T-cell (primary cell): Measurements from ENCODE around the gene TBC1D7. TPM values are rescaled to one million over a fixed set of nuclear protein-coding genes. Genes with fewer than 3 reads are reported as not detected.

Experiments
- ATAC-seq, 4 experiments: fragments of 200-7000 bp in 3 of 4; fragments of 150-1000 bp in 1 of 4; cut with Tn5 transposase; replicated peaks in 1 of 4; 1 replicate in 3 of 4; 2 replicates in 1 of 4; pipeline ENCODE4 v1.10.0; 2021; ENCODE audit warnings: moderate library complexity in 3 of 4, mild to moderate bottlenecking in 2 of 4, moderate number of reproducible peaks in 1 of 4
- CTCF ChIA-PET, 2 donors: fragments of 300-600 bp; sonication (Branson Sonifier 250); formaldehyde crosslinking; loops; one replicate each; lab custom pipeline; 2022; ENCODE audit warnings: antibody characterized with exemption in 2 of 2; lab: Charles Lee
- POLR2A ChIA-PET, 2 donors: fragments of 300-600 bp; sonication (Branson Sonifier 250); formaldehyde crosslinking; loops; one replicate each; lab custom pipeline; 2022; ENCODE audit warnings: antibody characterized with exemption in 2 of 2; lab: Charles Lee
- DNase-seq, 35 experiments: peaks; one replicate each; pipeline versions ENCODE4 v3.0.0 to v3.0.0-alpha.2; 2013 to 2023
- H3K27ac ChIP-seq: one replicate; pipeline ENCODE4 v1.5.1; 2013; ENCODE audit warnings: low read length
- H3K27me3 ChIP-seq, 2 experiments: replicated peaks in 1 of 2; 1 replicate in 1 of 2; 2 replicates in 1 of 2; pipeline versions ENCODE4 v1.6.1 to v1.7.0; 2013; ENCODE audit warnings: low read length in 1 of 2, mixed read lengths in 1 of 2; ENCODE audit not compliant: control insufficient read depth in 2 of 2, insufficient read depth in 2 of 2; ENCODE audit errors: extremely low read depth in 1 of 2
- H3K36me3 ChIP-seq, 2 donors: 1 replicate in 1 of 2; 2 replicates in 1 of 2; pipeline versions ENCODE4 v1.6.1 to v1.7.0; 2013; ENCODE audit warnings: low read length in 1 of 2; ENCODE audit not compliant: control insufficient read depth in 2 of 2, insufficient read depth in 1 of 2; ENCODE audit errors: extremely low read depth in 1 of 2
- H3K4me1 ChIP-seq, 2 experiments: 1 replicate in 1 of 2; 2 replicates in 1 of 2; pipeline versions ENCODE4 v1.6.1 to v1.7.0; 2013; ENCODE audit warnings: low read length in 2 of 2, mixed read lengths in 1 of 2; ENCODE audit not compliant: insufficient read depth in 2 of 2, control insufficient read depth in 1 of 2; ENCODE audit errors: extremely low read depth in 1 of 2
- H3K4me3 ChIP-seq, 2 donors: 1 replicate in 1 of 2; 2 replicates in 1 of 2; pipeline versions ENCODE4 v1.5.1 to v1.7.0; 2013; ENCODE audit warnings: mild to moderate bottlenecking in 2 of 2, low read length in 1 of 2, moderate library complexity in 1 of 2; ENCODE audit not compliant: control insufficient read depth in 1 of 2; ENCODE audit errors: extremely low read depth in 1 of 2
- H3K9me3 ChIP-seq: 2 replicates; pipeline ENCODE4 v1.7.0; 2013
- H3K27ac Mint-ChIP-seq, 2 donors: one replicate each; pipeline ENCODE4 v1.8.0; 2020 to 2021; ENCODE audit warnings: mild to moderate bottlenecking in 2 of 2, mixed read lengths in 2 of 2
- H3K27me3 Mint-ChIP-seq, 2 donors: one replicate each; pipeline ENCODE4 v1.8.0; 2021 to 2022; ENCODE audit warnings: mixed read lengths in 2 of 2
- H3K36me3 Mint-ChIP-seq: one replicate; pipeline ENCODE4 v1.8.0; 2021; ENCODE audit warnings: mixed read lengths
- H3K4me1 Mint-ChIP-seq, 3 donors: one replicate each; pipeline ENCODE4 v1.8.0; 2020 to 2022; ENCODE audit warnings: mixed read lengths in 3 of 3, mild to moderate bottlenecking in 1 of 3
- H3K4me3 Mint-ChIP-seq, 3 donors: one replicate each; pipeline ENCODE4 v1.8.0; 2020 to 2022; ENCODE audit warnings: mild to moderate bottlenecking in 3 of 3, mixed read lengths in 3 of 3, moderate library complexity in 3 of 3
- H3K9me3 Mint-ChIP-seq, 3 donors: one replicate each; pipeline ENCODE4 v1.8.0; 2020 to 2022; ENCODE audit warnings: mixed read lengths in 3 of 3
- WGBS: methylation state at CpG from one replicate; pipeline ENCODE4 v1.1.5; 2013; ENCODE audit warnings: missing lambda C conversion rate; ENCODE audit not compliant: insufficient coverage; 5-methylcytosine and 5-hydroxymethylcytosine counted together
- total RNA-seq, 35 experiments: library from RNA in 6 of 35; stranded (reverse) in 6 of 35; fragments of 120-200 nt in 1 of 35; gene quantifications; one replicate each; pipeline versions ENCODE4 v1.2.1 to v1.2.4 and lab custom pipeline; 2013 to 2026

The TBC1D7 gene
- total RNA-seq, 5 donors from 2014 or later (not counting 1 experiment from before 2014, with no cell fraction given), result 12.7 to 16.2 (median 14.6) TPM

- CTCF ChIA-PET, result no interaction called here
- peaks cover 60% of the 10 kb centered on the region for H3K36me3 Mint-ChIP-seq
- H3K4me3 Mint-ChIP-seq, result no peak overlapping the region
- Histone ChIP-seq H3K9me3 (no peaks in the 10 kb centered on the region), H3K27me3 (no peaks in the 10 kb centered on the region), H3K4me3 (no peak overlapping the region), H3K27ac (no peak overlapping the region), H3K36me3 (peaks cover 14 to 23% of the 10 kb centered on the region in 2 donors), H3K4me1 (no peaks in the 10 kb centered on the region)
- H3K27ac Mint-ChIP-seq, result no peak overlapping the region
- H3K9me3 Mint-ChIP-seq, result peaks cover 0 to 12% (median 9%) of the 10 kb centered on the region in 3 donors
- no peak for ATAC-seq
- no peak for DNase-seq
- POLR2A ChIA-PET, result no interaction called here
- peaks cover 0 to 2% (median 0%) of the 10 kb centered on the region in 3 donors for H3K4me1 Mint-ChIP-seq
- H3K27me3 Mint-ChIP-seq, result no peaks in the 10 kb centered on the region
- no CpG with 5 or more reads among the region's 2 CpGs for WGBS
These were observed 38.0 kb downstream of the TBC1D7 start for GRCh38 chr6:13290335-13290734.

- peaks cover 0 to 12% (median 9%) of the 10 kb centered on the region in 3 donors for H3K9me3 Mint-ChIP-seq
These were observed 38.5 kb downstream of the TBC1D7 start for GRCh38 chr6:13289789-13290318.

DNA sequence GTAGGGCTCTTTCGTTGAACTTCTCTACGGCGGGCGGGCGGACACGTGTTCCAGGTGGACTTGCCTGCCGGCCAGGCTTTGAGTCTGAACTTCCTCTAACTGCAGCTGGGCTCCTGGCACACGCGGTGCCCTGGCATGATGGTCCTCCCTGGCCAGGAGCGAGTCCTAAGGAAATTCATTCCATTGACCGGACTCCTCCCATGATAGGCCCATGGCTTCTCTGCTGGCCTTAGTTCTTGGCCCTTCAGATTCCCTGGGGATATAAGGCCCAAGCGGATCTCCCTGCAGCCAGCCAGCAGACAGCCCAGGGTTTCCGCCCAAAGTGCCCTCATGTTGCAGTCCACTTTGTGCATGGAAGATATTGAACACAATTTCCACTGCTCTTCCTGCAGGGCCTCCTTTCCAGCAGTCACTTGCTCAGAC, 39.4 kb downstream of the TBC1D7 start:
- H3K9me3 ChIP-seq, result no peaks in the 10 kb centered on the region
- Mint-ChIP-seq H3K27me3 (no peaks in the 10 kb centered on the region), H3K4me1 (peaks cover 0 to 2% (median 0%) of the 10 kb centered on the region in 3 donors), H3K36me3 (peaks cover 47% of the 10 kb centered on the region), H3K27ac (no peak overlapping the region), H3K9me3 (peaks cover 0 to 12% (median 9%) of the 10 kb centered on the region in 3 donors), H3K4me3 (no peak overlapping the region)
- ATAC-seq (no peak), DNase-seq (no peak)
- ChIA-PET POLR2A (no interaction called here), CTCF (no interaction called here)
- 93% methylated on average over 12 of the region's 13 CpGs for WGBS
- peaks cover 10% of the 10 kb centered on the region in 2 donors for H3K36me3 ChIP-seq
- H3K27me3 ChIP-seq, result no peaks in the 10 kb centered on the region
- no peaks in the 10 kb centered on the region for H3K4me1 ChIP-seq
- no peak overlapping the region for H3K4me3 ChIP-seq
- H3K27ac ChIP-seq, result no peak overlapping the region

More at GRCh38 chr6:13289789-13290318, 38.5 kb downstream of the TBC1D7 start:
- H3K4me1 ChIP-seq, result no peaks in the 10 kb centered on the region
- ATAC-seq, result no peak
- H3K4me3 ChIP-seq, result no peak overlapping the region
- H3K36me3 ChIP-seq, result peaks cover 11 to 19% of the 10 kb centered on the region in 2 donors
- H3K27ac ChIP-seq, result no peak overlapping the region
- H3K4me3 Mint-ChIP-seq, result no peak overlapping the region
- ChIA-PET POLR2A (interaction anchor here in 1 of 2 donors (0.7 kb wide), 1 partner anchor 109 kb away, joined by 6 read pairs; no protein-coding TSS in a partner anchor), CTCF (no interaction called here)
- no peaks in the 10 kb centered on the region for H3K27me3 Mint-ChIP-seq
- DNase-seq, result no peak
- no peaks in the 10 kb centered on the region for H3K9me3 ChIP-seq
- peaks cover 0 to 2% (median 0%) of the 10 kb centered on the region in 3 donors for H3K4me1 Mint-ChIP-seq
- 100% methylated on average over 4 of the region's 9 CpGs for WGBS
- no peaks in the 10 kb centered on the region for H3K27me3 ChIP-seq
- no peak overlapping the region for H3K27ac Mint-ChIP-seq
- peaks cover 56% of the 10 kb centered on the region for H3K36me3 Mint-ChIP-seq

- H3K27me3 ChIP-seq, result no peaks in the 10 kb centered on the region
- peaks cover 9 to 10% of the 10 kb centered on the region in 2 donors for H3K36me3 ChIP-seq
- peaks cover 0 to 2% (median 0%) of the 10 kb centered on the region in 3 donors for H3K4me1 Mint-ChIP-seq
- no peak overlapping the region for H3K4me3 Mint-ChIP-seq
- POLR2A ChIA-PET, result no interaction called here
- H3K27me3 Mint-ChIP-seq, result no peaks in the 10 kb centered on the region
- H3K4me3 ChIP-seq, result no peak overlapping the region
- CTCF ChIA-PET, result no interaction called here
- no peak overlapping the region for H3K27ac ChIP-seq
- H3K27ac Mint-ChIP-seq, result no peak overlapping the region
- peaks cover 0 to 12% (median 9%) of the 10 kb centered on the region in 3 donors for H3K9me3 Mint-ChIP-seq
- DNase-seq, result no peak
- H3K4me1 ChIP-seq, result no peaks in the 10 kb centered on the region
- no peaks in the 10 kb centered on the region for H3K9me3 ChIP-seq
- WGBS, result 90% methylated on average over 5 of the region's 9 CpGs
- peaks cover 45% of the 10 kb centered on the region for H3K36me3 Mint-ChIP-seq
- no peak for ATAC-seq
These were observed 39.9 kb downstream of the TBC1D7 start for GRCh38 chr6:13288481-13288880.

DNA sequence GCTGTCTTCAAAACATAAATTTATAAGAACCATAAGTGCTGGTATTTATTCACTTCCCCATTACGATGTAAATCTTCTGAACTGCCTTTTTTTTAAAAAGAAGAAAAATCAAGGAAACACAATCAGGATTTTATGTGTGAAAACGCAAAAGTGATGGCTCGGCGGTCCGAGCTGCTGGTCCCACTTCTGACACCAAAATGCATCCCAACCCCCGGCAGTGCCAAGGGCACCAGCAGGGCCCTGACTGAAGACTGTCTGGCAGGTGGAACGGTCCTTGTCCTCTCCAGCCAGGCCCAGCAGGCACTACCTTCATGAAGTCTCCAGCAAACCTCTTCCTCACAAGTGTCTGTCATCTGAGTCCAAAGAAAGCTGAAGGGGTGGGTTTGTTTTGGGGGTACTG, 41.2 kb downstream of the TBC1D7 start:
- Mint-ChIP-seq H3K27ac (no peak overlapping the region), H3K27me3 (no peaks in the 10 kb centered on the region), H3K4me3 (no peak overlapping the region), H3K4me1 (peaks cover 0 to 2% (median 0%) of the 10 kb centered on the region in 3 donors), H3K36me3 (peaks cover 38% of the 10 kb centered on the region), H3K9me3 (peaks cover 0 to 12% (median 9%) of the 10 kb centered on the region in 3 donors)
- H3K36me3 ChIP-seq, result peaks cover 0 to 6% of the 10 kb centered on the region in 2 donors
- H3K9me3 ChIP-seq, result no peaks in the 10 kb centered on the region
- H3K4me1 ChIP-seq, result no peaks in the 10 kb centered on the region
- CTCF ChIA-PET, result no interaction called here
- H3K4me3 ChIP-seq, result no peak overlapping the region
- no peak overlapping the region for H3K27ac ChIP-seq
- H3K27me3 ChIP-seq, result no peaks in the 10 kb centered on the region
- no peak for ATAC-seq
- DNase-seq, result no peak
- POLR2A ChIA-PET, result interaction anchor here in 1 of 2 donors (1.0 kb wide), 1 partner anchor 12 kb away, joined by 3 read pairs; no protein-coding TSS in a partner anchor
- 97% methylated on average over 5 of the region's 7 CpGs for WGBS

- Mint-ChIP-seq H3K9me3 (peaks cover 0 to 12% (median 9%) of the 10 kb centered on the region in 3 donors), H3K4me1 (peaks cover 0 to 2% (median 0%) of the 10 kb centered on the region in 3 donors), H3K27me3 (no peaks in the 10 kb centered on the region), H3K27ac (no peak overlapping the region), H3K36me3 (peaks cover 38% of the 10 kb centered on the region), H3K4me3 (no peak overlapping the region)
- Histone ChIP-seq H3K27me3 (no peaks in the 10 kb centered on the region), H3K4me3 (no peak overlapping the region), H3K27ac (no peak overlapping the region), H3K4me1 (no peaks in the 10 kb centered on the region), H3K36me3 (peaks cover 0 to under 1% of the 10 kb centered on the region in 2 donors), H3K9me3 (no peaks in the 10 kb centered on the region)
- POLR2A ChIA-PET, result interaction anchor here in 1 of 2 donors (0.5 kb wide), 1 partner anchor 478 kb away, joined by 3 read pairs; no protein-coding TSS in a partner anchor
- no CpG with 5 or more reads among the region's 4 CpGs for WGBS
- ATAC-seq (no peak), DNase-seq (no peak)
- CTCF ChIA-PET, result interaction anchor here in 1 of 2 donors (0.7 kb wide), 1 partner anchor 872 kb away, joined by 3 read pairs; no protein-coding TSS in a partner anchor
These were observed 42.2 kb downstream of the TBC1D7 start for GRCh38 chr6:13286181-13286580.
